NCI-H82 treated with DMSO at 0.1 percent for 48 hours (cell line): Measurements from ENCODE around the gene ZNF366.

Experiments
- DNase-seq: peaks from one replicate; lab custom pipeline; 2025; ENCODE audit not compliant: unreplicated experiment; lab: John Stamatoyannopoulos, UW

Gene ZNF366

DNA sequence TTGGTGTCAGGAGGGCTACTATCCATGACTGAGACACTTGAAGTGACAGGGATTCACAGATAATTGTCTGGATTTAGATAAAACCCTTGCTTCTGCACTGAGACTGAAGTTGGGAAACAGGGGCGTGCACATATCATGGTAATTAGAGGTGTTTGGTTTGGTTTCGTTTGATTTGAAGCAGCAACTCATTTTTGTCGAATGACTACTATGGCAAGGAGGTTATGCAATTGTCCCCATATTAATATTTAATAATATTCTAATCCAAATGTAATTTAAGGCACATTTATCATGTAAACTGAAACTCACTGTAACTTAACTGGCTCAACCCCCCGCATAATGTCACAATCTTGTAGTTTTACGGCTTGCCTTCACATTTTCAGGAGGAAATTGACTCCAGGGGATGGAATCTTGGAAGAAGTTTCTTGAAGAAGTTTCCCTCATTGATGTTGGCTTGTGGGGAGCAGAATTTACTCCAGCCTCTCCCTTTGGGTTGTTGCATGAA lies 12.5 kb downstream of the ZNF366 start:
- no peak for DNase-seq

DNA sequence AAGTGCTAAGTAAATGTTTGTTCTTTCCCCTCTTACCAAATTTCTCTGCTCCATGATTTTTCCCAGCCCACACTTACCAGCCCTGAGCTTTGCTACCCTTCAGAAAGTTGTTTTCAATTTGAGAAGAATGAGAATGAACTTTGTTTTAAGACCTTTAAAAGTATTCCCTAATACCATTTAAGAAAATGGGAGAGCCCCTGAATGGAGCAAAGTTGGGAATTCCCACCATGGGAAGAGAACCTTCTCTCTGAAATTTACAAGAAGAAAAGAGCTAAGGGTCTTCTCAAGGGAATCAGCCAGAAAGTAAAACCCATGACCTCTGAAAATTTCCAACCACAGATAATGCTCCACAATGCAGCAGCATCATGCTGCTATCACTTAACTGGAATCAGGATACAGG lies 17.7 kb downstream of the ZNF366 start:
- DNase-seq = no peak

DNA sequence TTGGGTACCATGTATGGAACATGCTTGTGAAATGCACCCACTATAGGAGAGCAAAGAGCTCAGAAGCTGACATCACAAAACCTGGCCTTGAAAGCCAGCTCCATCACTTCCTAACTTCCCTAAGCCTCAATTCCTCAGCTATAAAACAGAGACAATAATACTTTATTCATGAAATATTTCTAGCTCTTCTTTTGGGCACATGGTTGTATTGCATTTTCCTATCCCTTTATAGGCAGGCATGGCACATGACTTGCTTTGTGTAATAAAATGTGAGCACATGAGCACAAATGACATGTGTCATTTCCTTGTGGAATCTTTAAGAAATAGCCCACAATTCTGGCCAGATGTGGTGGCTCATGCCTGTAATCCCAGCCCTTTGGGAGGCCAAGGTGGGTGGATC lies 18.5 kb downstream of the ZNF366 start:
- DNase-seq = no peak

DNA sequence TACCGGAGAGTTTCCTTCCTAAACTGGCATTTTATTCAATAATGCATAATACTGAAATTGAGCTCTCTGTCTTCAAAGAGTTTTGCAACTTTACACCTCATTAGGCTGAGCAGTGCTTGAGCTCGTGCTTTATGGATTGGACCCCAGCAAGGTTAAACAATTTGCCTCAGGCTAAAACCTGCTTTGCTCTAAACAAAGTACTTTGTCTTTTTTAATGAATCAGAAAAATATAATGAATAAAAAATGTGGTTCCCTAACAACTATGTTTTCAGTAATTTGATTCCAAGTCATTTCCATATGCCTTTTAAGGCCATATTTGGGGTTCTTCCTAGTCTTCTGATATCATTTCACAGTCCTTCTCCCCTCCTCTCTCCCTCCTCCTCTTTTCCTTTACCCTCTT lies 20.0 kb downstream of the ZNF366 start:
- no peak for DNase-seq

DNA sequence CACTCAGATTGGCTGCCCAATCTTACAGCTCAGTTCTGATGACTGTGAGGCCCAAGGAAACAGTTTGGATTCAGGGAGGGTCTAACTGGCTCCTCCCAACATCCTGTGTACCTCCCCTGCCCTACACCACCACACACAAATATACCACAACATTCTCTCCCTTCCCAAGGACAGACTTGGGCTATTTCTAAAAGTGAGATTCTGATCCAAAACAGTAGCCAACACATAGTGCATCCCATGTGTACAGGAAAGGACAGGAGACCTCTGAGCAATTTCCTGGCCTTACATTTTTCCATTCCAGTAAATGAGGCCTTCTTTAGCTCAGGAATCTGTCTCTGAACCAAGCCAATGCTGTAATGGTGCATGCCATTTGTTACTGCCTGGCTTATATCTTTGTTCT lies 20.8 kb downstream of the ZNF366 start:
- DNase-seq = no peak

DNA sequence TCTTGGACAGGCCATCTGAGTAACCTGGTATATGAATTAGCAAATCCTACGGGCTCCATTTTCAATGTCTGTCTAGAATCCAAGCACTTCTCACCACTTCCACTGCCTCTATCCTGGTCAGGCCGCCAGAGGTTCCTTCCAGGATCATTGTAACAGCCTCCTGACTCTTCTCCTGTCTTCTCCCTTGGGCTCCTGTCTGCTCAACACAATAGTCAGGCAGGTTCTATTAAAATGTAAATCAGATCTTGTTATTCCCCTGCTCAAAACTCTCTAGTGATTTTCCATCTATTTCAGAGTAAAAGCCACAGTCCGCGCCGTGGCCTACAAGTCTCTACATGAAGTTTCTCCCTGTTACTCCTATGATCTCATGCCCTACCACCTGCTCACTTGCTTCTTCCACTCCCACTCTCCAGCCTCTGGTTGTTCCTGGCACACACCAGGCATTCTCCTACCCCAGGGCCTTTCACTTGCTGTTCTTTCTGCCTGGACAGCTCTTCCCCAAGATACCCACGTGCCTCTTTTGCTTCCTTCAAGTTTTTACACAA lies 21.7 kb downstream of the ZNF366 start:
- DNase-seq = no peak

DNA sequence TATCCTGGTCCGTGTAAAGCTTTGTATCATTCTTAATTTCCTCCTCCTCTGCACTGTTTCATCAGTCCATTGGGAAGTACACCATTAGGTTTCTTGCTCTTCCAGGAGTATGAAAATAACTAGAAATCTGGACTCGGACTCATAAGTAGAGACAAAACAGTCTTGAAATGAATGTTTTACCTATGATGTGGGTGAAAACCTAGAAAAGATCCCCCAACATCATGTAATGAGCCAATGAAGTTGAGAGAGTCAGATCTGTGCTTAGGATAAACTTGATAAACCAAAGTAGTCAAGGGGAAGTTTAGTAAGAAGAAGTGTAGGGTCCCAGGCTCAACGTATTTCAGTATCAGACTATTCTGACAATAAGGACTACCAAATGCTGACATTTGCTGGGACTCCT lies 25.2 kb downstream of the ZNF366 start:
- DNase-seq = no peak

DNA sequence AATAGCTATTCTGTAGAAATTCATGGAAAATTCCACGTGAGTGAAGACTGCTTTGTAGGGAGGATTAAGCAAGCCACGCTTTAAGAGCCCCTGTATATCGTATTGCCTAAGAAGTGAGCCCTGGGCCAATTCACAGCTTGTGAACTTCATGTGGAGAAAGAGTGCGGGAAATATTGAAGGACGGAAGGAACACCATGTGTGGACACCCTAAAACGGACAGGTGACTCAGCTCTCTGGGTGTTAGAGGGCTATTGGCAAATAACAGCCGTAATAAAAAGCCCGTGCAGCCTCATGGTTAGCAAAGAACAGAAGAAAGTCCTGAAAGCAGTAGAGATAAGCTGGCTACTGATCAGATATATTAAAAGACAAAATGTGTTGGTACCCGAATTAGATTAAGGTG lies 26.4 kb downstream of the ZNF366 start:
- no peak for DNase-seq

DNA sequence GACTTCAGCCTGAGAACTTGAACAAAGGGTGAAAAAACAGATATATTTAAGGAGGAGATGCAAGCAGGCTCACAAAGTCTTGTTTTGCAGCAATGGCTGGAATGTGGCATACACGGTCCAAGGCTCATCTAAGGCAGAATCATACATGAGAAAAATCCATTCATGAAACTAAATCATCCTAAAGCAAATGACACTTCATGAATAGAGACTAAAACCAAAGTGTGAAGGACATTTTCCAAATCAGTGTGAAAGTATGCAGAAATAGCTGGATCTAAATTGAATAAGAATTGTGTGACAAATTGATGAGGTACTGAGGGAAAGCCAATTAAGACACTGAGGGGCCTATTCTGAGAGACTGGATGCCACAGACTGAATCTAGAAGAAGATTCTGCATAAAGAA lies 27.3 kb downstream of the ZNF366 start:
- DNase-seq = no peak

DNA sequence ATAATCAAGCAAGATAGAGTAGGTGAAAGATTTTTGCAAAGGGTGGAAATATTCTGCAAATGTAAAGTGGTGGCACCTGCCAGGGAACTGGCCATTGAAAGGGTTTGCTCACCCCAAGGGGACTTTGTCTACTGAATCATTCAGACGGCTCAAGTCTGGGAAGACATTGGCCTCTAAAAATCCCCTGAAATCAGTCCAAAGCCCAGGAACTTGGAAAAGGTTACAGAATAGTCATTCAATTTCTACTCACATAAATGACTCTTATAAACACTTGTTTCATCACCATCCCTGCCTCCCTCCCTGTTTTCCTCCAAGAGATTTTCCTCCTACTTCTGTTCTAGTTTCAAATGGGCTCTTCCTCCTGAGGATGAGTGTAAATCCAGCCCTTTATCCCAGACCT lies 28.5 kb downstream of the ZNF366 start:
- DNase-seq = no peak

DNA sequence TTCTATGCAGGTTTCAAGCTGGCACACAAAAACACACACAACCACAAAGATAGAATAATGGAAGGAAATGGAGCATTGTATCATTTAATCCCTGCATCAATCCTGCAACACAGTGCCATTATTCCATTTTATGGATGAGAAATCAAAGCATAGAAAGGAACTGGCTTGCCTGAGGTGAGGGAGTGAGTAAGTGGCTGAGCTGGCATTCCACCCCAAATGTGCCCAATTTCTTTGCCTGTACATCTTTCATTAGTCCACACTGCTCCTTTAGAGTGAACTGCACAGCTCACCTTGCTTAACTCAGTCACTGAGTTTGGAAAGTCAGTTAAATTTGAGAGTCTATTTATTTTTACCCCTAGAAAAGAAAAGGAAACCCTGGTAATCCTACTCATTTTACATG lies 28.9 kb downstream of the ZNF366 start:
- no peak for DNase-seq

DNA sequence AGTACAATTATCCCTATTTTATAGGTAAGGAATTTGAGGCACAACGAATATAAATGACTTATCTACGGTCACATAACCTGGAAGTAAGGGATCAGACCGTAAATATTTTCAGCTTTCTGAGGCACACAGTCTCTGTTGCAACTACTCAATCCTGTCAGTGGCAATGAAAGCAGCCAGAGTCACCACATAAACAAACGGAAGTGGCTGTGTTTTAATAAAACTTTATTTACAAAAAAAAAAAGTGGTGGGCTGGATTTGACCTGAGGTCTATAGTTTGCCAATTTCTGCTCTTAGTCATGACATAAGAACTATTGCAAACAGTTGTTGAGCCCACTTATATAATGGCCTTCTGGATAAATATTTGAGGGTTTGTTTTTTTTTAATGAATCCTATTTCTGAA lies 29.6 kb downstream of the ZNF366 start:
- DNase-seq = no peak

DNA sequence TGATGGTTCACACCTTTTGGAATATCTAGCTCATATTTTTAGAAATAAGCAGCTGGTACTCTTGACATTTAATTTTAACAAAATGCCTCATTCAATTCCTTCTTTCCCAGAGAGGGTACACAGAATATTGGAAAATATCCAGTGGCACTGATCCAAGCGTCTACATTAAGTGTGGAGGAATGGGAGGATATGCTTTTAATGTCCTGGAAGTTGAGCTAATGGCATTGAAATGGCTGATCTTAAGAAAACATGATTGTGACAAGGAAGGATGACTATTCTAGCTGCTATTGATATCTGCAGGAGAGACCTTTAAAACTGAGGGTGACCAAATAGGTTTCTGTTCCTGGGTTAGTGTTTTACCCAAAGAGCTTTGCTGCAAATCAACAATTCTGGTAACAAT lies 30.0 kb downstream of the ZNF366 start:
- no peak for DNase-seq

DNA sequence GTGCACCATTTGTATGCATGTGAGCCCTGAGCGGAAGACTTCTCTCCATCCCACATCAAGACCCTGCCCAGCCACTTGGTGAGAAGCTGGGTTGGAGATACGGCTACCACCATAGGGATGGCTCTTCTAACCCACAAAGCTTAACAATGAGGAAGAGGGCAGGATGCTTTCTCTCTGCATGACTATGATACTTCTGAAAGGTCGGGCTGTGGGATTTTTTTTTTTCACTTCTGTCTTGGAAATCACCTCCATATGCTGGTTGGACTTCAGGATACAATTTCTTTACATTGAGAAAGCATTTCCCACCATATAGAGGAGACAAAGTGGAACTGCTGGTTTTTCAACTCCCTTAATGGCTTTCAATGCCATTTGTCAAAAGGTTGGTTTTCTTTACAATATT lies 30.5 kb downstream of the ZNF366 start:
- DNase-seq = no peak

DNA sequence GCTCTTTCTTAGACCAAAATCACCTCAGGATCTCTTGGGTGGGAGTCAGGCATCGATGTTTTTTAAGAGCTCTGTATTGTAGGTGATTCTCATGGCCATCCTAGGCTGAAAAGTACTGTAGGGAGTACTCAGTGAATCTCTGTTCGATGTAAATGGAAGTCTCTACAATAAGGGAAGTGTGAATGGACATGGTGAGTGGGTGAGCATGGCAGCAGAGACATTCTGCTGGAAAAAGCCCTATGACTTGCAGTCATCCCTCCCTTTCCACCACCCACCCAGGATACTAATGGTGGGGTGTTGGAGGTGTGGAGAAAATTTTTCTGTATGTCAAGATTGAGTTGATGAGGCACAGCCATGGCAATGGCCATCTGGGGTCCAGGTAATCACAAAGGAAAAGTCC lies 30.9 kb downstream of the ZNF366 start:
- DNase-seq = no peak

DNA sequence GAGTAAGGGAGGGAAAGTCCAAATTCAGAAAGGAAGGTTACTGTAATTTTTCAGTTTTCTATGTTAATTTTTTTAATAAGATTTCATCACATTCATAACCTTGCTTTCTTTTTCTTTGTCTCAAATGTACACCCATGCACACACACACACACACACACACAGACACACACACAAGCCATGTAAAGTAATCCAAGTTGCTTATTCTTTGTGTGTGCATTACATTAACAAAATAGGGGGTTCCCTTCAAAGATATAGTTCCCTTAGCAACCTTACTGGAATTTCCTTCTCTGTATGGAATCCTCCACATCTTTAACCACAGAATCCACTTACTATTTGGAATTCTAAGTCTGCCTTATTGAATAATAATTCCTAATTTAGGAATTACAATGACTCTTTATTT lies 32.7 kb downstream of the ZNF366 start:
- DNase-seq = no peak

DNA sequence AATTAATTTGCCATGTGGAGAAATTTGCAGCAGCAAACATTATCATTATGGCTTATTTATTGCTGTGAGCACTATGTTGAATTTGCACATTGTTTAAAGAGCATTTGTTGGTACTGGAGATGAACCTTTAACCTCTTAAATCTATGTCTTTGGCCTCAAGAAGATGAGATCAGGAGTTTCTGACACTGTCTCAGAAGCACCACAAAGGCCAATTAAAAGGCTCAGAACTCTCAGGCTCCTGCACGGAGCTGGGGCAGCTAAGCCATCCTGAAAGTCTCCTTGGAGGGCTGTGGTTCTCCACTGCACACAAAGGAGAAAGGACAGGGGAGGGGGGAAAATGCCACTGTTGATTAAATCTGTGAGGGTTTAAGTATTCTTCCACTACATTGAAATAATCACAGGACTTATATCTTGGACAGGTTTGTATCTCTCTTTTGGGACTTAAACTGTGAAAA lies 33.1 kb downstream of the ZNF366 start:
- DNase-seq = no peak

DNA sequence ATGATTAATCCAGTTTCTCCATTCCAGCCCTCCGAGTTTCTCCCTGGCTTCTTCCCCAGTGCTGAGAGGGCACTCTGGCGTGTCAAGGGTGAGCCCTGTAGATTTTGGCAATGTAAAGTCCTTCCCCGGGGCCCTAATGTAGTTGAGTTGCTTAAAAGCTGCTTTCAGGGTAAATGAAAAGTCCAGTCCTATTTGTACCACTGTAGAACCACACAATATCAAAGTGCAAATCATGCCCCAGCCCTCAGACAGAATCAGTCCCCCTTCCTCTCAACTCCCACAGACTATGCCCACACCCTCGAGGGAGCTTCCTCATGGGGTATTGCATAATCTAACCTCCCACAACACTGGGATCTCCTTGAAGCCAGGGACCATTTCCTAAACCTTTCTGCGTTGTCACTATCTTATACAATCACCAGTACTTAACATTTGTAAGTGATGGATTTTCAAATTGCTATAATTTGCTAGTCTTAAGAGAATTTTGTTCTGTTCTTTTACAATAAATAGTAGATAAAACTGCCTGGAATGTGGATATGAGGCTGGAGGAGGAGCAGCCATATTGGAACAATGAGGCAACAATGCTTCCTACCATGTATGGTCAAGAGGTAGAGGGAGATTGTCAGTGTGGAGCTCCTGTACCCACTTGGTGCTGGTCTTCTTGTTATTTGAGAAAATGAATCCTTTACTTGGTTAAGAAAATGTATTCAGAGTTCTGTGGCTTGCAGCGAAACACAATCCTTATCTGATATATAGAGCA lies 34.4 kb downstream of the ZNF366 start:
- DNase-seq = no peak

DNA sequence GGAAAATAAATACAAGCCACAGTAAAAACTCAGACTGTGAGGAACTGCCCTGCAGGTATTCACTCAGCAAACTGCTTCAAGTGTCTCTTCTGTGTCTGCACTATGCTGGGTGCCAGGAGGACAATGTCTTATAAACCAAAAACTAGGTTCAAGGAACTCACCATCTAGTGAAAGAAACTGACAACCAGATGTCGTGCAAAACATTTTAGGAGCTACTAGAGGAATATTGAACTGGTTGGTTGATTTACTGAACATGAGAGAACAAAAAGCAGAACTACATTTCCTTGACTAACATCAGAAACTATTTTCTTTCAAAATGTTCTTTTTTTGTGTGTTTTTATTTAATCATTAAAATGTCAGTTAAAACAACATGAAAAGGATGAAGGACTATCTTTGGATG lies 35.2 kb downstream of the ZNF366 start:
- DNase-seq = no peak

DNA sequence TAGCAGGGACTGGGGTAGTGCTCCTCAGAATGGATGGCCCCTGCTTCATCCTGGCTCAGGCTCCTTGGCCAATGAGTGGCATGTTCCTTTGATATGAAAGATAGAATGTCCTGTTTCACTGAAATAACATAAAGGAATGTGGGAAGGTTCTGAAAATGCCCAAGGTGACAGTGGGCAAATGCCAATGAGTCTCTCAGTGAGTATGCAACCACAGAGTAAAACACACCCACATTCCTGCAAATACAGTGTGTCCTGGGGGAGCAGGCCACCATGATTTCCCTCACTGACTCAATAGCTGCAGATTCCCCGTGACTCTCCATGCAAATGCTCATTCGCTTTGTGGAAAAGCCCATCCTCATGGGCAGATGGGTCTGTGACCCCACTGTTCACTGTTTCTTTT lies 36.4 kb downstream of the ZNF366 start:
- no peak for DNase-seq

DNA sequence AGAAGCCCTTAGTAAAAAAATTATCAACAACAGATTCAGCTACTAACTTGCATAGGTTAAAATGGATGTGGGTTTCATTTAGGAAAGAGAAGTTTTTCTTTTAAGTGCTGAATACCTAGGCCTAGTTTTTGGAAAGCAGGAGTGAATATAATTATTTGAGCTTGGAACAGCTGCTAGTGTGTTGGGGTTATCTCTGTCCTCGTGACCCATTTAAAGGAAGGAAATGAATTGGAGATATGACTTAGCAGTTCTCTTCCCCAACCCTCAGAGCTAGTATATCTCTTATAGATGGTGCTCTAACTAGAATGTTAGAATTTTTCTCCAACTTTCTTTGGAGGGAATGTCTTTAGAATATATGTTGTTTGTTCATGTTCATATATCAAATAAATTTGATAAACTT lies 38.6 kb downstream of the ZNF366 start:
- DNase-seq = no peak

DNA sequence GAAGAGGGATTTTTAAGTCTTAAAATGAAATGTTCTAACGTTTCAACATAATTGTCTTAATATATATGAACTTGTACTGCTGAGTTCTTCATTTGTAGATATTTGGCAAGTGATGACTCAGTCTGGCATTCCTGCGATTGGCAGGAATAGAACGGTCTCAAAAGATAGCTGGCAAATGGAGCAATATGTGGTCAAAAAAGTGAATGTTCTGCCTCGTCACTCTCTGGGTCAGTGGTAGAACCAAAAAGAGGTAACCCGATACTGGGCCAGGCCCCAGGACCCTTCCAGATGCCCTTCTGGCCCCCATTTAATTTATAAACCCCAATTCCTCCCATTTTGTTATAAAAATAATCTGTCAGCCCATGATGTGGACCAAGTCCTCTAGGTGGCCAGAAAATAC lies 39.2 kb downstream of the ZNF366 start:
- DNase-seq = no peak

DNA sequence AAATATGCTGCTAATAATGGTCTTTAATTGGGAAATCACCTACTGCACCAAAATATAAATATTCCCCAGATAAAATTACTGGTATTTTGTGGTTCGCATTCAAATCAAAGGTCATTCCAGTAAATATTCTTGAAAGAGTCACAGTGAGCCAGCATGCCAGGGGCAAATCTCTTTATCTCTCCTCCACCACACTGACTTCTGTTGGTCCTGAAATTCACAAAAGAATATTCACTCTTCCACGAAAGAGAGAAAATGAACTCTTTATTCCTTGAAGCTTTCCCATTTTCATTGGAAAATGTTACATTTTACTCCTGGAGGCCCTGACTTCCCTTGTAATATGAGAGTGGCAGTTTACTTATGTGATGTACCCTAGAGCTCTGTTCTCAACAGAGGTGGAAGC lies 39.7 kb downstream of the ZNF366 start:
- no peak for DNase-seq
